Thoracic aorta (tissue), 2 donors: Measurements from ENCODE around the gene RHBG. TPM values are rescaled to one million over a fixed set of nuclear protein-coding genes. Genes with fewer than 3 reads are reported as not detected.

Experiments
- ATAC-seq: fragments of 150-250 bp; one replicate; pipeline ENCODE4 v1.8.0; 2017; ENCODE audit warnings: low read depth; ENCODE audit not compliant: insufficient number of reproducible peaks, low FRiP score
- DNase-seq: peaks from one replicate; pipeline ENCODE4 v3.0.0-alpha.2; 2020; ENCODE audit warnings: low spot score
- H3K27ac ChIP-seq, 2 donors: fragments of 200-600 bp; sonication (generic); 1 replicate in 1 of 2; 2 replicates in 1 of 2; pipeline ENCODE4 v1.5.1; 2016; ENCODE audit warnings: mild to moderate bottlenecking in 2 of 2, moderate library complexity in 2 of 2
- H3K27me3 ChIP-seq: fragments of 200-600 bp; sonication (generic); replicated peaks from 2 replicates; pipeline ENCODE4 v1.6.0; 2016; ENCODE audit warnings: mild to moderate bottlenecking; ENCODE audit not compliant: insufficient read depth
- H3K36me3 ChIP-seq: fragments of 200-600 bp; sonication (generic); one replicate; pipeline ENCODE4 v1.5.1; 2016
- H3K4me1 ChIP-seq, 2 donors: fragments of 200-600 bp; sonication (generic); 1 replicate in 1 of 2; 2 replicates in 1 of 2; pipeline versions ENCODE4 v1.5.1 to v1.6.0; 2016; ENCODE audit warnings: low read depth in 2 of 2, mild to moderate bottlenecking in 1 of 2; ENCODE audit not compliant: control insufficient read depth in 1 of 2
- H3K4me3 ChIP-seq: fragments of 200-600 bp; sonication (generic); 2 replicates; pipeline ENCODE4 v1.5.1; 2016; ENCODE audit warnings: mild to moderate bottlenecking
- H3K9me3 ChIP-seq: fragments of 200-600 bp; sonication (generic); 2 replicates; pipeline ENCODE4 v1.5.1; 2016
- total RNA-seq, 2 donors: library from RNA; depleted of rRNA; stranded (reverse); fragments of >200 nt; gene quantifications; one replicate each; pipeline versions ENCODE4 v1.1.0 to v1.2.3, GENCODE V29; 2016
- TF ChIP-seq, protein P1 (sequence below): fragments of 200-600 bp; sonication (generic); IDR thresholded peaks from one replicate; pipeline ENCODE4 v1.5.1; 2019; ENCODE audit warnings: antibody characterized with exemption

RHBG gene
- total RNA-seq, 2 donors from 2014 or later, result not detected

DNA sequence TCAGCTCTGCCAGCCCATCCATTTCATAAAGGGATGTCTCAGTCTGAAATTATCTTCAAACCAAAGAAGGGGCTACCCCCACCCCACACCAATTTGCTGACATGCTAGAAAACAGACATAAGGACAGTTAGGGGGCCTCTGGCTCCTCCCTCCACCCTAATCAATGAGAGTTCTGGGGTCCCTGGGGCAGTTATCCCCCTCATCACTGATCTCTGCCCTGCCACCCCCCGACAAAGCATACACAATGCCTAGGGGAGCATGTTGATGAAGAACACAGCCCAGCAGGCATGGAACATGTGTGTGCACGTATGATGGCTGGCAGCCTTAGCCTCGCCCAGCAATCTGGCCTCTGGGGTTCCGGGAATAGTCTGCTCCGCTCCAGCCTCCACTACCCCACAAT lies 58.9 kb downstream of the RHBG start:
- H3K27me3 ChIP-seq, result peaks cover 18% of the 10 kb centered on the region
- H3K27ac ChIP-seq, result no peak overlapping the region
- ATAC-seq (no peak), DNase-seq (no peak)
- no peak overlapping the region for H3K4me3 ChIP-seq
- H3K36me3 ChIP-seq, result no peaks in the 10 kb centered on the region
- TF ChIP-seq, protein P1, sequence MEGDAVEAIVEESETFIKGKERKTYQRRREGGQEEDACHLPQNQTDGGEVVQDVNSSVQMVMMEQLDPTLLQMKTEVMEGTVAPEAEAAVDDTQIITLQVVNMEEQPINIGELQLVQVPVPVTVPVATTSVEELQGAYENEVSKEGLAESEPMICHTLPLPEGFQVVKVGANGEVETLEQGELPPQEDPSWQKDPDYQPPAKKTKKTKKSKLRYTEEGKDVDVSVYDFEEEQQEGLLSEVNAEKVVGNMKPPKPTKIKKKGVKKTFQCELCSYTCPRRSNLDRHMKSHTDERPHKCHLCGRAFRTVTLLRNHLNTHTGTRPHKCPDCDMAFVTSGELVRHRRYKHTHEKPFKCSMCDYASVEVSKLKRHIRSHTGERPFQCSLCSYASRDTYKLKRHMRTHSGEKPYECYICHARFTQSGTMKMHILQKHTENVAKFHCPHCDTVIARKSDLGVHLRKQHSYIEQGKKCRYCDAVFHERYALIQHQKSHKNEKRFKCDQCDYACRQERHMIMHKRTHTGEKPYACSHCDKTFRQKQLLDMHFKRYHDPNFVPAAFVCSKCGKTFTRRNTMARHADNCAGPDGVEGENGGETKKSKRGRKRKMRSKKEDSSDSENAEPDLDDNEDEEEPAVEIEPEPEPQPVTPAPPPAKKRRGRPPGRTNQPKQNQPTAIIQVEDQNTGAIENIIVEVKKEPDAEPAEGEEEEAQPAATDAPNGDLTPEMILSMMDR, result no peak
- no peaks in the 10 kb centered on the region for H3K4me1 ChIP-seq
- H3K9me3 ChIP-seq, result no peaks in the 10 kb centered on the region

DNA sequence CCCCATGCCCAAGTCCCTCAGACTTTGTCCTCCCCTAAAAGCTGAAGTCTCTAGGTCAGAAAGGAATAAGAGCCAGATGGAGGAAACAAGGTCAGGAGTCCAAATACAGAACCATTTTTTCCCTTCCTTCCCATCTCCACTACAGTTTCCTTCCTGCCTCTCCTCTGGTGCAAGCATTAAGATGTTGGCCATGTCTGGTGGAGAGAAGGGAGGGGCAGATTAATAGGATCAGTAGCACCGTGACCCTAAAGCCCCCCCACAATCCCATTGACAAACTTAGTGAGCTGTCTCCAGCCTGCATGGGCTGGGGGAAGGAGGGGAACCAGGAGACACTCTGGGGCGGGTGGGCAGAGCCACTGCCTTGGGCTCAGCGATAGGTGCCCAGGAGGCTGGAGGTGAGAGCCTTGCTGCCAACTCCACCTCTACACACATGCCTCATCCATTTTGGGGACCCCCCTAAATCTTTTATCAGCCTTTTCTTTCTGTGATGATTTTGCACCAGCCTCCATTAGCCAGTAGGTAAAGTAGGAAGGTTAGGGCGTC lies 59.8 kb downstream of the RHBG start:
- Histone ChIP-seq H3K27ac (no peak overlapping the region), H3K36me3 (no peaks in the 10 kb centered on the region), H3K9me3 (no peaks in the 10 kb centered on the region), H3K27me3 (peaks cover 23% of the 10 kb centered on the region), H3K4me1 (no peaks in the 10 kb centered on the region), H3K4me3 (no peak overlapping the region)
- TF ChIP-seq, protein P1, result no peak
- DNase-seq (no peak), ATAC-seq (no peak)

DNA sequence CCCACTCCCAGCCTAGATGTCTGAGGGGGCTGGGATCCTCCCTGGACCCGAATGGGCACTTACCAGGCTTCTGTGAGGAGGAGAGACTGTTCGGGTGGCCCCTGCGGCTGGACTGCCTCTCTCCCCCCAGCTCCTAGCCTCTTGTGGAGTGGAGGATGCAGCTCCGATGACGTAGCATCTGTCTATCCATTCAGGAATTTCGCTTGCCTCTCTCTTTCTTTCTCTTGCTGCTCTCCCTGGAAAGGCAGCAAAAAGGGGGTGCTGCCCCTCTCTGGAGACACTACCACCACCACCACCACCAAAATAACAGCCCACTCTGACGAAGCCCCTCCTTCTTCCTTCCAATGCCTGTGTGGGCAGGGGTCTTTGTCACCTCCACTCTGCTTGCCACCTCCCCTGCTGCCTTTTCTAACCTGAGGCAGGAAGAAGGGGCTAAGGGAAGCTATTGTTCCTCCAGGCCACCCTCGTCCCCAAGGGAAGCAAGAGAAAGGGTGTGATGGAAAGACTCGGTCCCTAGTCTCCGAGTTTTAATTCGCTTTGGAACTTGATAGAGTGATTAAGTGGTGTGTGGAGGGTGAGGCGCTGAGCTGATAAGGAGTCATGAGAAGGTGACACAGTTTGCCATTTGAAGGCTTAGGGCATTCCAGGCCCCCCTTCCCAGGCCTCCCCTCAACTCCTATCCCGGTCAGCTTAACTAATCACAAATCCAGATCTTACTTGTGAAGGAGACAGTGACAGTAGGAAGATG lies 60.5 kb downstream of the RHBG start:
- Histone ChIP-seq H3K9me3 (no peaks in the 10 kb centered on the region), H3K4me1 (no peaks in the 10 kb centered on the region), H3K4me3 (no peak overlapping the region), H3K36me3 (no peaks in the 10 kb centered on the region), H3K27ac (no peak overlapping the region), H3K27me3 (peaks cover 29% of the 10 kb centered on the region)
- no peak for ATAC-seq
- no peak for DNase-seq
- TF ChIP-seq, protein P1, result no peak

DNA sequence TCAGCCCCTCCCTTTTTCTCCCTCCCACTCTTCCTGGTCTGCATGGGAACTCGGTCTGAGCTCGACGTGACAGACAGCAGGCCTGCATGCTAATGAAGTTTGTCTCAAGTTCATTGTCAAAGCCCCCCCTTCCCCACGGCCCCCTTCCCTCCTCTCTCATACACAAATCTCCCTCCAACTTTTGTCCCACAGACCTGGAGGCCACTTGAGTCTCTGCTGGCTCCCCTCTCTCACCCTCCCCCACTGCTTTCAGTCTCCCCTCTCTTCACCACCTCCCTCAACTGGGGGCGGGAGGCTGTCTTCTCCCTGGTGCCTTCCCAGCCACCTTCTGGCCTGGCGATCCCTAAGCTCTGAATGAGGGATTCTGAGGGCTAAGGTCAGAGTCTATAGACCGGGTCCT lies 61.3 kb downstream of the RHBG start:
- TF ChIP-seq, protein P1, result no peak
- DNase-seq (no peak), ATAC-seq (no peak)
- H3K9me3 ChIP-seq, result no peaks in the 10 kb centered on the region
- no peak overlapping the region for H3K27ac ChIP-seq
- peaks cover 0 to 2% of the 10 kb centered on the region in 2 donors for H3K4me1 ChIP-seq
- H3K36me3 ChIP-seq, result no peaks in the 10 kb centered on the region
- no peak overlapping the region for H3K4me3 ChIP-seq
- H3K27me3 ChIP-seq, result peaks cover 38% of the 10 kb centered on the region

DNA sequence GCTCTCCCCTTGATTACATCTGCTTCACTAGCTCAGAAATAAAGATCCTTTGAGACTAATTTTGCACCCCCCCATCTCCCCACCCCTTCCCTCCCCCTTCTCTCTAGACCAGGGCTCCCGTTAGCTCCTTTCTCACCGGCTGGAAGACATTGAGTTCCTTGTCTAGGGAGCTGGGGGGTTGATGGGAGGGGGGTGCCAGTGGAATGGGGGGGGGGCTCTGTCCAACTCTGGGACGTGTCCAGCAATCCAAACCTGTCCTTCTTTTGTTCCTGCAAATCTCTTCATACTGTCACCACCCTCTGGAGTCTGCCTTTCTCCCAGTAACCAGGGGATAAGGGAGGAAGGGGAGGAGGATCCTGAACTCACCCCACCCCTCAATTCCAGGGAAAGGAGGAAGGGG lies 61.9 kb downstream of the RHBG start:
- no peak for ATAC-seq
- no peak overlapping the region for H3K27ac ChIP-seq
- H3K4me1 ChIP-seq, result peaks cover 3 to 7% of the 10 kb centered on the region in 2 donors
- no peak overlapping the region for H3K4me3 ChIP-seq
- H3K36me3 ChIP-seq, result no peaks in the 10 kb centered on the region
- TF ChIP-seq, protein P1, result no peak
- no peaks in the 10 kb centered on the region for H3K9me3 ChIP-seq
- peaks cover 39% of the 10 kb centered on the region for H3K27me3 ChIP-seq
- DNase-seq, result no peak
